Mesendoderm (in vitro differentiated cells): ENCODE data around the gene DNAJC13.

ENCODE experiments used
- DNase-seq: peaks from one replicate; pipeline ENCODE4 v3.0.0; 2013
- H2AK5ac ChIP-seq: 2 replicates; pipeline ENCODE4 v1.6.1; 2013; ENCODE audit warnings: low read length, inconsistent platforms
- H2BK120ac ChIP-seq: 2 replicates; pipeline ENCODE4 v1.6.1; 2013; ENCODE audit warnings: low read depth, mild to moderate bottlenecking, low read length, moderate library complexity, mixed read lengths
- H2BK15ac ChIP-seq: replicated peaks from 2 replicates; pipeline ENCODE4 v1.6.1; 2013; ENCODE audit warnings: low read depth, mild to moderate bottlenecking, moderate library complexity
- H2BK5ac ChIP-seq: 2 replicates; pipeline ENCODE4 v1.6.1; 2013; ENCODE audit warnings: low read length, inconsistent platforms
- H3K18ac ChIP-seq: 2 replicates; pipeline ENCODE4 v1.6.1; 2013; ENCODE audit warnings: mild to moderate bottlenecking, low read length, mixed read lengths
- H3K23ac ChIP-seq: one replicate; pipeline ENCODE4 v1.6.1; 2013; ENCODE audit warnings: low read length
- H3K27ac ChIP-seq: 2 replicates; pipeline ENCODE4 v1.5.1; 2013; ENCODE audit warnings: low read depth, mild to moderate bottlenecking, inconsistent platforms, low read length, moderate library complexity
- H3K27me3 ChIP-seq: 2 replicates; pipeline ENCODE4 v1.6.1; 2013; ENCODE audit warnings: low read length, control low read depth, mild to moderate bottlenecking, inconsistent platforms; ENCODE audit not compliant: insufficient read depth, poor library complexity
- H3K36me3 ChIP-seq: 2 replicates; pipeline ENCODE4 v1.6.1; 2013; ENCODE audit warnings: low read length, inconsistent platforms; ENCODE audit not compliant: control insufficient read depth, insufficient read depth
- H3K4ac ChIP-seq: one replicate; pipeline ENCODE4 v1.6.1; 2013; ENCODE audit warnings: low read depth, mild to moderate bottlenecking, low read length, moderate library complexity
- H3K4me1 ChIP-seq: 2 replicates; pipeline ENCODE4 v1.6.1; 2013; ENCODE audit warnings: low read depth, low read length, inconsistent platforms; ENCODE audit not compliant: control insufficient read depth
- H3K4me2 ChIP-seq: 2 replicates; pipeline ENCODE4 v1.6.1; 2013; ENCODE audit warnings: low read length
- H3K4me3 ChIP-seq: 2 replicates; pipeline ENCODE4 v1.5.1; 2013; ENCODE audit warnings: mild to moderate bottlenecking, low read length
- H3K56ac ChIP-seq: one replicate; pipeline ENCODE4 v1.6.1; 2013; ENCODE audit warnings: low read length
- H3K79me1 ChIP-seq: 2 replicates; pipeline ENCODE4 v1.6.1; 2013; ENCODE audit warnings: low read length, inconsistent platforms
- H3K79me2 ChIP-seq: 2 replicates; pipeline ENCODE4 v1.6.1; 2013; ENCODE audit warnings: mild to moderate bottlenecking, low read length; ENCODE audit not compliant: control insufficient read depth, insufficient read depth
- H3K9ac ChIP-seq: 2 replicates; pipeline ENCODE4 v1.6.1; 2013; ENCODE audit warnings: low read length, inconsistent platforms
- H4K5ac ChIP-seq: one replicate; pipeline ENCODE4 v1.6.1; 2013; ENCODE audit warnings: low read length
- H4K8ac ChIP-seq: one replicate; pipeline ENCODE4 v1.6.1; 2013; ENCODE audit warnings: low read depth, mild to moderate bottlenecking, control low read depth, low read length, moderate library complexity
- WGBS: extraction: QIAGEN DNeasy Blood & Tissue Kit; methylation state at CpG from one replicate; pipeline ENCODE4 v1.1.7; 2013; ENCODE audit warnings: low lambda C conversion rate, missing lambda C conversion rate; ENCODE audit not compliant: insufficient coverage; ENCODE audit errors: extremely low coverage; 5-methylcytosine and 5-hydroxymethylcytosine counted together

DNAJC13 gene

DNA sequence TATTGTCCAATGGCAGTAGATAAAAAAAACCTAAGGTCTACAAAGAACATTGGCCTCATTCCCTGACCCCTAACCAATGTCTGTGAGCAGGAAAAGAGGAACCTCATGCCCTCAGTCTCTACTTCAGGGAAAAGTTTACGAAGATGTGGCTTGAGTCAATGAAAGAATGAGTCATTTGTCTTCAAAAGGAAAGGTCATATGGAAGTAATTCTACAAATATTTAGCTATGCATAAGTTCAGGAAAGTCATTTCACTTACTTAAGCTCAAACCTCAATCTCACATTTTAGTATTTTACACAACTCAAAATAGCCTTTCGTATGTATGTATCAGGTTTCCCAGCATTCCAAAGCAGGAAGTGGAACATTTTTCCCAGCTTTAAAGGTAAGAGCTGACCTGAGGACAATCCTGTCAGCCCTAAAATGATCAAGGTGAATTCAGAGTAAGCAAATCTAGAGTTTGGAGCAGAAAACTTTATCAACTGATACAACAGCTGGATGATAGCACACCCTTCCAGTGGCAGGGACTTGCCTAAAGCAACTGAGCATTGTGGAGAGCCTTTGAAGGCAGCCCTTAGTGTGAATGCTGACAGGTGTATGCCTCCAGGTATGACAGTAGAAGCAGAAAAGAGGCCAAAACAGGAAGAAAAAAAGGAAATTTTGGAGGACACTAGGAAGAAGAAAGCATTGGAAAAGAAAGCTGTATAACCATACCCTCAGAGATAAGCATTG is 125.9 kb downstream of the DNAJC13 start:
- H3K4me1 ChIP-seq = no peaks in the 10 kb centered on the region
- no peaks in the 10 kb centered on the region for H3K36me3 ChIP-seq
- H3K23ac ChIP-seq = no peak overlapping the region
- H2BK15ac ChIP-seq = no peak overlapping the region
- H3K79me2 ChIP-seq = no peaks in the 10 kb centered on the region
- H3K27me3 ChIP-seq = no peaks in the 10 kb centered on the region
- no peak overlapping the region for H3K27ac ChIP-seq
- H4K8ac ChIP-seq = no peak overlapping the region
- no peak overlapping the region for H3K4me3 ChIP-seq
- H3K9ac ChIP-seq = no peak overlapping the region
- no peaks in the 10 kb centered on the region for H3K79me1 ChIP-seq
- H2AK5ac ChIP-seq = no peak overlapping the region
- no peak overlapping the region for H3K18ac ChIP-seq
- H2BK120ac ChIP-seq = no peak overlapping the region
- no peak overlapping the region for H2BK5ac ChIP-seq
- H3K4me2 ChIP-seq = no peak overlapping the region
- DNase-seq = no peak
- H3K56ac ChIP-seq = no peak overlapping the region
- WGBS = no CpG with 5 or more reads among the region's 2 CpGs
- no peak overlapping the region for H4K5ac ChIP-seq
- H3K4ac ChIP-seq = no peak overlapping the region

GRCh38 chr3:132544130-132544529 is 126.8 kb downstream of the DNAJC13 start:
- Histone ChIP-seq H2BK120ac (no peak overlapping the region), H2BK15ac (no peak overlapping the region), H3K4me2 (no peak overlapping the region), H3K79me1 (no peaks in the 10 kb centered on the region), H3K36me3 (no peaks in the 10 kb centered on the region), H3K4me1 (no peaks in the 10 kb centered on the region), H3K79me2 (no peaks in the 10 kb centered on the region), H4K8ac (no peak overlapping the region), H3K27me3 (no peaks in the 10 kb centered on the region), H2AK5ac (no peak overlapping the region), H2BK5ac (no peak overlapping the region), H3K18ac (no peak overlapping the region), H3K27ac (no peak overlapping the region), H4K5ac (no peak overlapping the region), H3K4me3 (no peak overlapping the region), H3K23ac (no peak overlapping the region), H3K4ac (no peak overlapping the region), H3K9ac (no peak overlapping the region), H3K56ac (no peak overlapping the region)
- DNase-seq = no peak
- WGBS = no CpG with 5 or more reads among the region's 2 CpGs

DNA sequence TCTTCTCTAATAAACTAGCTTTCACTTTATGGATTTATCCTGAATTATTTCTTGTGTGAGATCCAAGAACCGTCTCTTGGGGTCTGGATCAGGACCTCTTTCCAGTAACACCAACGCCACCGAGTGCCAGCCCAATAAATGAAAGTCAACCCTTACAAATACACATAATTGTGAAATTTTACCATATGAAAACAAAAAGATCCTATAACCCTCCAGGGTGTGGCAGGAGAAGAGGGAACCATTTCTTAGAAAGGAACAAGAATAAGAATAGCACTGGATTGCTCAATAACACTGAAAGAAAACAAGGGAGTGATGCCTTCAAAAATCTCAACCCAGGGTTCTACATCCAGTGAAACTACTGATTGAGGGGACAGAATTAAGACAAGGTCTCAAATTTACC is 128.2 kb downstream of the DNAJC13 start:
- H3K18ac ChIP-seq = no peak overlapping the region

GRCh38 chr3:132549169-132549568 is 131.9 kb downstream of the DNAJC13 start:
- Histone ChIP-seq H2BK120ac (no peak overlapping the region), H2AK5ac (no peak overlapping the region), H3K36me3 (no peaks in the 10 kb centered on the region), H3K79me2 (no peaks in the 10 kb centered on the region), H3K4me1 (no peaks in the 10 kb centered on the region), H2BK5ac (no peak overlapping the region), H3K4me3 (no peak overlapping the region), H3K4ac (no peak overlapping the region), H2BK15ac (no peak overlapping the region), H3K27ac (no peak overlapping the region), H3K4me2 (no peak overlapping the region), H3K27me3 (no peaks in the 10 kb centered on the region), H3K56ac (no peak overlapping the region), H4K8ac (no peak overlapping the region), H3K79me1 (no peaks in the 10 kb centered on the region), H4K5ac (no peak overlapping the region), H3K9ac (no peak overlapping the region), H3K18ac (no peak overlapping the region), H3K23ac (no peak overlapping the region)
- no peak for DNase-seq
- WGBS = no CpG with 5 or more reads among the region's 8 CpGs

More for the DNA sequence above, 128.2 kb downstream of the DNAJC13 start:
- H3K4me1 ChIP-seq = no peaks in the 10 kb centered on the region
- H3K4me2 ChIP-seq = no peak overlapping the region
- no peak overlapping the region for H2BK5ac ChIP-seq
- no peaks in the 10 kb centered on the region for H3K79me2 ChIP-seq
- no peak overlapping the region for H3K4ac ChIP-seq
- no peak overlapping the region for H3K9ac ChIP-seq
- no peak overlapping the region for H3K56ac ChIP-seq
- no peak for DNase-seq
- H3K4me3 ChIP-seq = no peak overlapping the region
- no peaks in the 10 kb centered on the region for H3K36me3 ChIP-seq
- H4K5ac ChIP-seq = no peak overlapping the region
- no peak overlapping the region for H2BK120ac ChIP-seq
- H3K27me3 ChIP-seq = no peaks in the 10 kb centered on the region
- no CpG with 5 or more reads among the region's 3 CpGs for WGBS
- H2AK5ac ChIP-seq = no peak overlapping the region
- H4K8ac ChIP-seq = no peak overlapping the region
- H3K27ac ChIP-seq = no peak overlapping the region
- no peaks in the 10 kb centered on the region for H3K79me1 ChIP-seq
- H3K23ac ChIP-seq = no peak overlapping the region
- H2BK15ac ChIP-seq = no peak overlapping the region

DNA sequence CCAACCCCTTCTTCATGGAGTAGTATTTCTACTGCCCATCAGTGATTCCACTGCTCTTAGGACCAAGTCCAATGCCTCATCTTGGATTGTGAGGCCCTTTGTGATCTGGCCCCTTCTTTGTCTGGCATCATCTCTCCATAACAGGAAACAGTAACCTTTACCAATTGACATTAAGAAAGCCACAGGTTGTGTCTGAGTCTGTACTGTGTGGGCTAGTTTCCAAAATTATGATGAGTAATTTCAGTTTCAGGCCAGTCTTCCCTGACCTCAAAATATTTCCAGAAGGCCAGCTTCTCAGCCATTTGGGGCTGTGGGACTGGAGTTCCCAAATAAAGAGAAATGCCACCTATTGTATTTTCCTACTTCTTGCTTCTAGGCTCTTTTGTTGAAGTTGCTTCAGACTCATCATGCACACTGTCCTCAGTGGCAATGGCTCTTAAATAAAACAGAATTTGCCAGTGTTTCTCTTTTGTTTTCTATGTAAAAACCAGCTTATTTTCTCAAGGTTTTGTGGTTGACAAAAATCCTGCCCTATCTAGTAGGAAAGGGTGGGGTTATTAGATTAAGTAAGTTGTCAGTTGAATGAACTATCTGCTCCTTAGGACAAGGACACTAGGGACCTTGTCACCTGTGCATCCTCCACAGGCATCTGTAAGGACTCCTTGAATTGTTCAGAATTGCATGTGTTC is 132.7 kb downstream of the DNAJC13 start:
- Histone ChIP-seq H3K23ac (no peak overlapping the region), H4K8ac (no peak overlapping the region), H3K4ac (no peak overlapping the region), H2AK5ac (no peak overlapping the region), H3K4me1 (no peaks in the 10 kb centered on the region), H3K56ac (no peak overlapping the region), H4K5ac (no peak overlapping the region), H3K4me2 (no peak overlapping the region), H3K4me3 (no peak overlapping the region), H3K18ac (no peak overlapping the region), H3K27me3 (no peaks in the 10 kb centered on the region), H2BK5ac (no peak overlapping the region), H2BK15ac (no peak overlapping the region), H3K9ac (no peak overlapping the region), H3K27ac (no peak overlapping the region), H2BK120ac (no peak overlapping the region), H3K79me1 (no peaks in the 10 kb centered on the region), H3K36me3 (no peaks in the 10 kb centered on the region), H3K79me2 (no peaks in the 10 kb centered on the region)
- no peak for DNase-seq
